SIG-M5 treated with dmso at 0.1 percent for 504 hours (cell line): ENCODE measurements around the gene MT3.
A peak's percentile ranks its signal among the peaks of the same experiment; 100 is the strongest.
"Not testable (repeated sequence)": the region's sequence is repeated elsewhere in the genome, so short reads cannot be mapped to it uniquely, and the experiment has no call there.

ENCODE experiments used
- DNase-seq: peaks from one replicate; lab custom pipeline; 2025; ENCODE audit not compliant: unreplicated experiment; lab: John Stamatoyannopoulos, UW

MT3 gene

GRCh38 chr16:56608876-56609462, 19.6 kb downstream of the MT3 start:
- DNase-seq: no peak

GRCh38 chr16:56609463-56609921, 20.2 kb downstream of the MT3 start:
- peak; percentile 93 for DNase-seq

GRCh38 chr16:56610017-56610608, 20.8 kb downstream of the MT3 start:
- DNase-seq: peak; percentile 15

- DNase-seq: no peak
These were observed 21.3 kb downstream of the MT3 start for GRCh38 chr16:56610609-56611111.

GRCh38 chr16:56611281-56611833, 22.0 kb downstream of the MT3 start:
- no peak for DNase-seq

- DNase-seq: no peak
These were observed 24.4 kb downstream of the MT3 start for GRCh38 chr16:56613706-56614105.

- no peak for DNase-seq
These were observed 25.2 kb downstream of the MT3 start for GRCh38 chr16:56614549-56614991.

GRCh38 chr16:56615353-56615752, 26.0 kb downstream of the MT3 start:
- DNase-seq: no peak

GRCh38 chr16:56616608-56617211, 27.4 kb downstream of the MT3 start:
- DNase-seq: no peak

- no peak for DNase-seq
These were observed 28.1 kb downstream of the MT3 start for GRCh38 chr16:56617212-56618085.

- no peak for DNase-seq
These were observed 28.8 kb downstream of the MT3 start for GRCh38 chr16:56618138-56618537.

GRCh38 chr16:56620339-56620897, 31.1 kb downstream of the MT3 start:
- DNase-seq: no peak

GRCh38 chr16:56621665-56622445, 32.5 kb downstream of the MT3 start:
- not testable (repeated sequence) for DNase-seq

GRCh38 chr16:56623184-56623583, 33.9 kb downstream of the MT3 start:
- DNase-seq: not testable (repeated sequence)

- no peak for DNase-seq
These were observed 34.3 kb downstream of the MT3 start for GRCh38 chr16:56623637-56624036.

GRCh38 chr16:56625140-56625942, 36.0 kb downstream of the MT3 start, which contains the start of gene MT1E:
MT1E (plus strand) TSS chr16:56625781; CDS start chr16:56625852, 71 bp downstream.
- peak; percentile 76 for DNase-seq

- peak; percentile 63 for DNase-seq
These were observed 36.8 kb downstream of the MT3 start for GRCh38 chr16:56625943-56626654.

GRCh38 chr16:56626685-56627084, 37.4 kb downstream of the MT3 start:
- no peak for DNase-seq
